Astrocyte (in vitro differentiated cells and primary cell): Measurements from ENCODE around the gene PPP1R14C. TPM values are rescaled to one million over a fixed set of nuclear protein-coding genes. Genes with fewer than 3 reads are reported as not detected.
A peak's percentile ranks its signal among the peaks of the same experiment; 100 is the strongest.

Experiments
- DNase-seq: peaks from one replicate; pipeline ENCODE4 v3.0.0-alpha.2; 2010; ENCODE audit warnings: low read depth
- FAIRE-seq: peaks from 2 replicates; lab custom pipeline; 2011; peaks lifted over from hg19 to GRCh38; lab: Jason Lieb, UNC
- H2AFZ ChIP-seq: 2 replicates; pipeline ENCODE4 v1.6.0; 2012; ENCODE audit warnings: low read depth, low read length, inconsistent platforms
- H3K27ac ChIP-seq: 2 replicates; pipeline ENCODE4 v1.5.1; 2011; ENCODE audit warnings: low read depth, low read length, inconsistent platforms
- H3K27me3 ChIP-seq: 2 replicates; pipeline ENCODE4 v1.6.0; 2011; ENCODE audit warnings: low read length, inconsistent platforms; ENCODE audit not compliant: insufficient read depth
- H3K36me3 ChIP-seq: 2 replicates; pipeline ENCODE4 v1.5.1; 2011; ENCODE audit warnings: low read length, inconsistent platforms; ENCODE audit not compliant: insufficient read depth
- H3K4me1 ChIP-seq: 2 replicates; pipeline ENCODE4 v1.5.1; 2011; ENCODE audit warnings: low read length, inconsistent platforms; ENCODE audit not compliant: insufficient read depth
- H3K4me2 ChIP-seq: 2 replicates; pipeline ENCODE4 v1.6.0; 2012; ENCODE audit warnings: low read length, inconsistent platforms
- H3K4me3 ChIP-seq: 2 replicates; pipeline ENCODE4 v1.5.1; 2011; ENCODE audit warnings: low read depth, mild to moderate bottlenecking, low read length, inconsistent platforms; ENCODE audit not compliant: insufficient read depth
- H3K79me2 ChIP-seq: 2 replicates; pipeline ENCODE4 v1.6.0; 2012; ENCODE audit warnings: mild to moderate bottlenecking, low read length, inconsistent platforms; ENCODE audit not compliant: insufficient read depth
- H3K9ac ChIP-seq: 2 replicates; pipeline ENCODE4 v1.6.0; 2012; ENCODE audit warnings: mild to moderate bottlenecking, low read length, inconsistent platforms
- H3K9me3 ChIP-seq: 2 replicates; pipeline ENCODE4 v1.5.1; 2012; ENCODE audit warnings: low read depth, mild to moderate bottlenecking, low read length, inconsistent platforms; ENCODE audit not compliant: insufficient read depth
- H4K20me1 ChIP-seq: 2 replicates; pipeline ENCODE4 v1.6.0; 2012; ENCODE audit warnings: low read length, inconsistent platforms; ENCODE audit not compliant: insufficient read depth
- H3K27ac Mint-ChIP-seq: one replicate; pipeline ENCODE4 v1.8.0; 2021; ENCODE audit warnings: mild to moderate bottlenecking, mixed read lengths; ENCODE audit not compliant: unreplicated experiment
- H3K27me3 Mint-ChIP-seq: one replicate; pipeline ENCODE4 v1.8.0; 2021; ENCODE audit warnings: low read depth, mixed read lengths; ENCODE audit not compliant: unreplicated experiment
- H3K36me3 Mint-ChIP-seq: one replicate; pipeline ENCODE4 v1.8.0; 2021; ENCODE audit warnings: low read depth, mixed read lengths; ENCODE audit not compliant: unreplicated experiment
- H3K4me1 Mint-ChIP-seq: one replicate; pipeline ENCODE4 v1.8.0; 2021; ENCODE audit warnings: low read depth, mixed read lengths; ENCODE audit not compliant: unreplicated experiment
- H3K4me3 Mint-ChIP-seq: one replicate; pipeline ENCODE4 v1.8.0; 2021; ENCODE audit warnings: mild to moderate bottlenecking, moderate library complexity, mixed read lengths; ENCODE audit not compliant: unreplicated experiment
- H3K9me3 Mint-ChIP-seq: one replicate; pipeline ENCODE4 v1.8.0; 2021; ENCODE audit warnings: mild to moderate bottlenecking, mixed read lengths; ENCODE audit not compliant: unreplicated experiment
- EZH2 ChIP-seq: IDR thresholded peaks from 2 replicates; pipeline ENCODE4 v1.6.1; 2012; ENCODE audit warnings: mild to moderate bottlenecking, low read length, inconsistent platforms; ENCODE audit not compliant: insufficient read depth
- total RNA-seq: library from RNA; stranded (reverse); gene quantifications from 2 replicates; pipeline ENCODE4 v1.2.1, GENCODE V29; 2021
- TF ChIP-seq, protein P1 (sequence below): IDR thresholded peaks from 2 replicates; pipeline ENCODE4 v1.5.1; 2011; ENCODE audit warnings: low read depth, mild to moderate bottlenecking, inconsistent platforms, low read length, moderate library complexity; ENCODE audit not compliant: insufficient read depth

PPP1R14C gene
- total RNA-seq, 1 donor from 2014 or later: 3.9 TPM

DNA sequence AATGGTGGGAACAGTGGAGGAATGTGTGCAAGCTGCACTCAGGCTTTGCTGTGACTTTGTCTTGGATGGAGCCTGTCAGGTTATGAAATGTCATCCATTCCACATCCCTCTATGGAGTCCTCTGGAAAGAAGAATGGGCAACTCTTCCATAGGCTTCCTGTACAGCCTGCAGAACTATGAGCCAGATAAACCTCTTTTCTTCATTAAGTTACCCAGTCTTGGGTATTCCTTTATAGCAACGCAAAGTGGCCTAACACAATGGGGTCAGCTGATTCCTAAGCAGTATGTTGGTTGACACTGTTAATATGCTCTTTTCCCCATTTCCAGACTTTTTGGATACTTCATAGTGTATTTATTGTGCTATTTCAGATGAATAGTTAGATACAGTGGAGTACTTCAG, 150.2 kb downstream of the PPP1R14C start:
- Histone ChIP-seq H4K20me1 (no peaks in the 10 kb centered on the region), H3K36me3 (no peaks in the 10 kb centered on the region), H3K9ac (no peak overlapping the region), H3K4me2 (peak overlapping the region; percentile 22), H3K27me3 (no peaks in the 10 kb centered on the region), H2AFZ (no peak overlapping the region), H3K79me2 (no peaks in the 10 kb centered on the region), H3K27ac (no peak overlapping the region), H3K9me3 (peaks cover 7% of the 10 kb centered on the region), H3K4me3 (no peak overlapping the region), H3K4me1 (peaks cover 26% of the 10 kb centered on the region)
- TF ChIP-seq, protein P1, sequence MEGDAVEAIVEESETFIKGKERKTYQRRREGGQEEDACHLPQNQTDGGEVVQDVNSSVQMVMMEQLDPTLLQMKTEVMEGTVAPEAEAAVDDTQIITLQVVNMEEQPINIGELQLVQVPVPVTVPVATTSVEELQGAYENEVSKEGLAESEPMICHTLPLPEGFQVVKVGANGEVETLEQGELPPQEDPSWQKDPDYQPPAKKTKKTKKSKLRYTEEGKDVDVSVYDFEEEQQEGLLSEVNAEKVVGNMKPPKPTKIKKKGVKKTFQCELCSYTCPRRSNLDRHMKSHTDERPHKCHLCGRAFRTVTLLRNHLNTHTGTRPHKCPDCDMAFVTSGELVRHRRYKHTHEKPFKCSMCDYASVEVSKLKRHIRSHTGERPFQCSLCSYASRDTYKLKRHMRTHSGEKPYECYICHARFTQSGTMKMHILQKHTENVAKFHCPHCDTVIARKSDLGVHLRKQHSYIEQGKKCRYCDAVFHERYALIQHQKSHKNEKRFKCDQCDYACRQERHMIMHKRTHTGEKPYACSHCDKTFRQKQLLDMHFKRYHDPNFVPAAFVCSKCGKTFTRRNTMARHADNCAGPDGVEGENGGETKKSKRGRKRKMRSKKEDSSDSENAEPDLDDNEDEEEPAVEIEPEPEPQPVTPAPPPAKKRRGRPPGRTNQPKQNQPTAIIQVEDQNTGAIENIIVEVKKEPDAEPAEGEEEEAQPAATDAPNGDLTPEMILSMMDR: no peak
- no peak for TF ChIP-seq EZH2
- Mint-ChIP-seq H3K36me3 (no peaks in the 10 kb centered on the region), H3K9me3 (peaks cover 7% of the 10 kb centered on the region), H3K27me3 (peaks cover 2% of the 10 kb centered on the region), H3K4me3 (no peak overlapping the region), H3K27ac (no peak overlapping the region), H3K4me1 (peaks cover 18% of the 10 kb centered on the region)
- FAIRE-seq (no peak), DNase-seq (no peak)

DNA sequence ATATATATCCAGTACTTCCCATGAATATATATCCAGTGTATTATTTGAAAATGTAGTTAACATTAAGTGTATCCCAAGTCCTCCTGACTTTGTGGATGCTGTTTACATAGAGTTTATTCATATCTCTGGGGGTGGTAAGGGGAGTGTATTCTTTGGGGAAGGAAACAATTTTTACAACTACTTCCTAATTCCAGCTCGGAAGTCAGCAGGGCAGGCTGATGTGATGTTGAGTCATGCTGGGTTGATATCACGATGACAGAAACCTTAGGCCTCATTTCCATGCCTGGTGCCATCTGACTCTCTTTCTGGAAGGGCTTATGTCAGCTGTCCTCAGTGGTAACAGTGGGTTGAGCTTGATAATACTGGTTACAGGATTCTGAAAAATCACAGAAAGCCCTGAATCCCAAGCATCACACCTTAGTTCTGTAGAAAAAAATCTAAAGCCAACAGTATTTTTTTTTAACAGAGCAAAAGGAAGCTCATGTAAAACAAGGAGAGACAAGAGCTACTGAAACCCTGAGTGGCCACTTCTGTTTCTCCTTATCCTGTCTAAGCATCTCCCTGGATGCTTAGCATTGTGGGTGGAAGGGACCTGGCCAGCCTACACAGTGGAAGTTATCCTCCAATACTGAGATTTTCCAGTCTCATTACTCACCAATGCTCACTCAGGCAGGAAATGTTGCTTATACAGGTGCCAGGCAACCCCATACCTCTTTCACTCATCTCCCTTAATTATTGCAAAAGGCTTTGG, 150.8 kb downstream of the PPP1R14C start:
- peak overlapping the region; percentile 22 for H3K4me2 ChIP-seq
- H3K4me3 ChIP-seq: no peak overlapping the region
- peak overlapping the region; percentile 41 for H3K27ac ChIP-seq
- H3K9me3 Mint-ChIP-seq: peaks cover 7% of the 10 kb centered on the region
- H3K27me3 Mint-ChIP-seq: peaks cover 2% of the 10 kb centered on the region
- FAIRE-seq (peak; percentile 73), DNase-seq (peak; percentile 66)
- no peaks in the 10 kb centered on the region for H3K36me3 ChIP-seq
- TF ChIP-seq, protein P1: no peak
- H3K9ac ChIP-seq: peak overlapping the region; percentile 10
- H3K4me3 Mint-ChIP-seq: no peak overlapping the region
- H3K79me2 ChIP-seq: no peaks in the 10 kb centered on the region
- H3K27me3 ChIP-seq: no peaks in the 10 kb centered on the region
- no peak overlapping the region for H2AFZ ChIP-seq
- H3K27ac Mint-ChIP-seq: peak overlapping the region; percentile 2
- peaks cover 26% of the 10 kb centered on the region for H3K4me1 ChIP-seq
- H3K4me1 Mint-ChIP-seq: peaks cover 18% of the 10 kb centered on the region
- H3K9me3 ChIP-seq: peaks cover 7% of the 10 kb centered on the region
- H3K36me3 Mint-ChIP-seq: no peaks in the 10 kb centered on the region
- H4K20me1 ChIP-seq: no peaks in the 10 kb centered on the region

DNA sequence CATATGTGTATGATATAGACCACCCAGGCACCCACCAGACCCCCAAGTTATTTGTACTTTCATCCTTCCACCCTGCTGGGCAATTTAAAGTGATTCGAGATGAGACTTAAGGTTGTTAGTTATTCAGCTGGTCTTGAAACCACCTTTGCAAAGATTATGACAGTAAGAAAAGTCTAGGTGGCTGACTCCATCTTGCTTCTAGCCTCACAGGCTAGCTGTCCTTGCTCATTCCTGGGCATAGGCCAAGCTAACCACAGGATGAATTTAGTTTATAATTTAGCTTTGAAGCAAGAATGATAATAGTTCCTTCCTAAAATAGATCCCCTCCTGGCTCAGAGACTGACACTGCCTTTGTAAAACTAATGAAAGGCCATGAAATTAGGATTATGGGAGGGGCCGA, 154.0 kb downstream of the PPP1R14C start:
- Mint-ChIP-seq H3K27me3 (no peaks in the 10 kb centered on the region), H3K4me3 (no peak overlapping the region), H3K4me1 (peaks cover 11% of the 10 kb centered on the region), H3K9me3 (peaks cover 8% of the 10 kb centered on the region), H3K27ac (peak overlapping the region; percentile 59), H3K36me3 (no peaks in the 10 kb centered on the region)
- Histone ChIP-seq H3K36me3 (no peaks in the 10 kb centered on the region), H3K79me2 (no peaks in the 10 kb centered on the region), H3K27ac (peak overlapping the region; percentile 77), H3K4me2 (peak overlapping the region; percentile 37), H3K27me3 (no peaks in the 10 kb centered on the region), H3K4me3 (no peak overlapping the region), H4K20me1 (no peaks in the 10 kb centered on the region), H3K9me3 (peaks cover 7% of the 10 kb centered on the region), H2AFZ (peak overlapping the region; percentile 38), H3K4me1 (peaks cover 17% of the 10 kb centered on the region), H3K9ac (peak overlapping the region; percentile 13)
- FAIRE-seq (no peak), DNase-seq (no peak)
- TF ChIP-seq, protein P1: no peak
- TF ChIP-seq EZH2: no peak
